HEK293 (cell line): ENCODE measurements around the gene SYT2.

Experiments
- BCL11A ChIP-seq: fragments of 450-650 bp; formaldehyde crosslinking; IDR thresholded peaks from 2 replicates; pipeline ENCODE4 v1.5.1; 2016; ENCODE audit warnings: low read depth, missing biosample characterization, missing genetic modification characterization
- GLIS1 ChIP-seq: fragments of 450-650 bp; formaldehyde crosslinking; IDR thresholded peaks from 2 replicates; pipeline ENCODE4 v1.5.1; 2016; ENCODE audit warnings: missing biosample characterization, missing genetic modification characterization
- INSM2 ChIP-seq: fragments of 450-650 bp; formaldehyde crosslinking; IDR thresholded peaks from 2 replicates; pipeline ENCODE4 v1.5.1; 2016; ENCODE audit warnings: missing biosample characterization, missing genetic modification characterization
- KLF1 ChIP-seq: fragments of 450-650 bp; formaldehyde crosslinking; IDR thresholded peaks from 2 replicates; pipeline ENCODE4 v1.5.1; 2016; ENCODE audit warnings: missing biosample characterization, missing genetic modification characterization
- KLF16 ChIP-seq: fragments of 450-650 bp; formaldehyde crosslinking; IDR thresholded peaks from 2 replicates; pipeline ENCODE4 v1.5.1; 2017; ENCODE audit warnings: missing biosample characterization, missing genetic modification characterization
- YY1 ChIP-seq: fragments of 450-650 bp; formaldehyde crosslinking; IDR thresholded peaks from 2 replicates; pipeline ENCODE4 v1.5.1; 2018; ENCODE audit warnings: missing biosample characterization, missing genetic modification characterization
- ZBTB11 ChIP-seq: fragments of 450-650 bp; formaldehyde crosslinking; conservative IDR thresholded peaks from 2 replicates; pipeline ENCODE4 v1.5.1; 2016; ENCODE audit warnings: low read depth, missing biosample characterization, missing genetic modification characterization
- ZBTB21 ChIP-seq: fragments of 450-650 bp; formaldehyde crosslinking; IDR thresholded peaks from 2 replicates; pipeline ENCODE4 v1.5.1; 2017; ENCODE audit warnings: missing biosample characterization, missing genetic modification characterization
- ZBTB49 ChIP-seq: fragments of 450-650 bp; formaldehyde crosslinking; IDR thresholded peaks from 2 replicates; pipeline ENCODE4 v1.5.1; 2016; ENCODE audit warnings: missing biosample characterization, missing genetic modification characterization, low read depth
- ZBTB6 ChIP-seq: fragments of 450-650 bp; formaldehyde crosslinking; IDR thresholded peaks from 2 replicates; pipeline ENCODE4 v1.5.1; 2017; ENCODE audit warnings: missing biosample characterization, missing genetic modification characterization
- ZBTB7A ChIP-seq: fragments of 450-650 bp; formaldehyde crosslinking; IDR thresholded peaks from 2 replicates; pipeline ENCODE4 v1.5.1; 2016; ENCODE audit warnings: low read depth, missing biosample characterization, missing genetic modification characterization
- ZFP37 ChIP-seq: fragments of 450-650 bp; formaldehyde crosslinking; IDR thresholded peaks from 2 replicates; pipeline ENCODE4 v1.5.1; 2016; ENCODE audit warnings: missing biosample characterization, missing genetic modification characterization
- ZNF112 ChIP-seq: fragments of 450-650 bp; formaldehyde crosslinking; IDR thresholded peaks from 2 replicates; pipeline ENCODE4 v1.5.0; 2017; ENCODE audit warnings: missing biosample characterization, missing genetic modification characterization
- ZNF155 ChIP-seq: fragments of 450-650 bp; formaldehyde crosslinking; IDR thresholded peaks from 2 replicates; pipeline ENCODE4 v1.5.1; 2016; ENCODE audit warnings: missing biosample characterization, missing genetic modification characterization
- ZNF223 ChIP-seq: fragments of 450-650 bp; formaldehyde crosslinking; IDR thresholded peaks from 2 replicates; pipeline ENCODE4 v1.5.1; 2016; ENCODE audit warnings: missing biosample characterization, missing genetic modification characterization
- ZNF302 ChIP-seq: fragments of 450-650 bp; formaldehyde crosslinking; IDR thresholded peaks from 2 replicates; pipeline ENCODE4 v1.5.1; 2016; ENCODE audit warnings: missing biosample characterization, missing genetic modification characterization, low read depth
- ZNF350 ChIP-seq: fragments of 450-650 bp; formaldehyde crosslinking; IDR thresholded peaks from 2 replicates; pipeline ENCODE4 v1.5.0; 2017; ENCODE audit warnings: missing biosample characterization, mild to moderate bottlenecking, missing genetic modification characterization
- ZNF426 ChIP-seq: fragments of 450-650 bp; formaldehyde crosslinking; IDR thresholded peaks from 2 replicates; pipeline ENCODE4 v1.5.1; 2017; ENCODE audit warnings: missing biosample characterization, missing genetic modification characterization, mild to moderate bottlenecking, inconsistent platforms, moderate library complexity
- ZNF513 ChIP-seq: fragments of 450-650 bp; IDR thresholded peaks from 2 replicates; pipeline ENCODE4 v1.5.1; 2018; ENCODE audit warnings: missing biosample characterization, missing genetic modification characterization
- ZNF521 ChIP-seq: fragments of 450-650 bp; formaldehyde crosslinking; IDR thresholded peaks from 2 replicates; pipeline ENCODE4 v1.5.1; 2017; ENCODE audit warnings: missing biosample characterization, mild to moderate bottlenecking, missing genetic modification characterization
- ZNF555 ChIP-seq: fragments of 450-650 bp; formaldehyde crosslinking; conservative IDR thresholded peaks from 2 replicates; pipeline ENCODE4 v1.5.1; 2017; ENCODE audit warnings: missing biosample characterization, mild to moderate bottlenecking, missing genetic modification characterization, inconsistent platforms
- ZNF561 ChIP-seq: fragments of 450-650 bp; IDR thresholded peaks from 2 replicates; pipeline ENCODE4 v1.5.1; 2018; ENCODE audit warnings: missing biosample characterization, missing genetic modification characterization, borderline replicate concordance
- ZNF585B ChIP-seq: fragments of 450-650 bp; formaldehyde crosslinking; IDR thresholded peaks from 2 replicates; pipeline ENCODE4 v1.5.1; 2016; ENCODE audit warnings: missing biosample characterization, missing genetic modification characterization
- ZNF600 ChIP-seq: fragments of 450-650 bp; formaldehyde crosslinking; IDR thresholded peaks from 2 replicates; pipeline ENCODE4 v1.5.1; 2016; ENCODE audit warnings: missing biosample characterization, missing genetic modification characterization
- ZNF621 ChIP-seq: fragments of 450-650 bp; formaldehyde crosslinking; IDR thresholded peaks from 2 replicates; pipeline ENCODE4 v1.5.1; 2017; ENCODE audit warnings: missing biosample characterization, missing genetic modification characterization
- ZNF626 ChIP-seq: fragments of 450-650 bp; sonication (Bioruptor Pico); formaldehyde crosslinking; IDR thresholded peaks from 2 replicates; pipeline ENCODE4 v1.5.1; 2018; ENCODE audit warnings: missing biosample characterization, missing genetic modification characterization, inconsistent platforms
- ZNF629 ChIP-seq: fragments of 450-650 bp; formaldehyde crosslinking; IDR thresholded peaks from 2 replicates; pipeline ENCODE4 v1.5.1; 2017; ENCODE audit warnings: missing biosample characterization, missing genetic modification characterization
- ZNF639 ChIP-seq: fragments of 450-650 bp; formaldehyde crosslinking; IDR thresholded peaks from 2 replicates; pipeline ENCODE4 v1.5.1; 2016; ENCODE audit warnings: missing biosample characterization, missing genetic modification characterization
- ZNF76 ChIP-seq: fragments of 450-650 bp; formaldehyde crosslinking; IDR thresholded peaks from 2 replicates; pipeline ENCODE4; 2016; ENCODE audit warnings: low read depth, missing biosample characterization, missing genetic modification characterization, borderline replicate concordance
- ZNF792 ChIP-seq: fragments of 450-650 bp; formaldehyde crosslinking; IDR thresholded peaks from 2 replicates; pipeline ENCODE4 v1.5.1; 2016; ENCODE audit warnings: missing biosample characterization, missing genetic modification characterization
- ZNF830 ChIP-seq: fragments of 450-650 bp; IDR thresholded peaks from 2 replicates; pipeline ENCODE4 v1.5.0; 2018; ENCODE audit warnings: missing biosample characterization, missing genetic modification characterization, low read depth, mild to moderate bottlenecking, moderate library complexity

Gene SYT2

GRCh38 chr1:202553560-202554038 lies 156.7 kb downstream of the SYT2 start (continued):
- TF ChIP-seq ZNF629 (tag by site-specific recombination) = peak; percentile 95
- TF ChIP-seq ZNF555 = no peak
- no peak for TF ChIP-seq ZBTB7A (tag by site-specific recombination)
- no peak for TF ChIP-seq ZNF792 (tag by site-specific recombination)
- TF ChIP-seq ZBTB21 (tag by site-specific recombination) = peak; percentile 69
- TF ChIP-seq ZBTB11 (tag by site-specific recombination) = no peak
- no peak for TF ChIP-seq ZFP37 (tag by site-specific recombination)
- no peak for TF ChIP-seq ZNF302 (tag by site-specific recombination)
- TF ChIP-seq ZNF426 (tag by site-specific recombination) = no peak
- TF ChIP-seq ZNF561 (tag by site-specific recombination) = 0 out of 2 replicates have a peak, but pooled peaks have one; percentile 36
- TF ChIP-seq ZNF513 = no peak
- no peak for TF ChIP-seq ZNF76
- peak; percentile 89 for TF ChIP-seq ZNF600 (tag by site-specific recombination)
- TF ChIP-seq ZNF223 = no peak
- no peak for TF ChIP-seq ZNF350 (tag by site-specific recombination)
- TF ChIP-seq GLIS1 (tag by site-specific recombination) = peak; percentile 82
- no peak for TF ChIP-seq KLF16 (tag by site-specific recombination)
- TF ChIP-seq ZBTB6 (tag by site-specific recombination) = no peak
- TF ChIP-seq ZNF830 (tag by site-specific recombination) = no peak
- TF ChIP-seq ZNF626 (tag by site-specific recombination) = no peak
- TF ChIP-seq KLF1 (tag by site-specific recombination) = no peak
- peak; percentile 49; the same call in 1 of the 2 replicates for TF ChIP-seq BCL11A (tag by site-specific recombination)
- TF ChIP-seq ZBTB49 (tag by site-specific recombination) = no peak
- TF ChIP-seq ZNF521 (tag by site-specific recombination) = no peak
- TF ChIP-seq INSM2 (tag by site-specific recombination) = no peak
- TF ChIP-seq YY1 (tag by site-specific recombination) = no peak
- TF ChIP-seq ZNF585B = no peak
- no peak for TF ChIP-seq ZNF112 (tag by site-specific recombination)
- TF ChIP-seq ZNF155 = no peak
- no peak for TF ChIP-seq ZNF639 (tag by site-specific recombination)
- no peak for TF ChIP-seq ZNF621 (tag by site-specific recombination)
